HG03045 (cell line): Measurements from ENCODE around the gene MAGI2.

Experiments
- ATAC-seq: cut with Tn5 transposase; IDR thresholded peaks from one replicate; pipeline ENCODE4 v1.9.1; 2021; ENCODE audit warnings: mild to moderate bottlenecking, moderate library complexity; ENCODE audit not compliant: unreplicated experiment

The MAGI2 gene

GRCh38 chr7:78842068-78842467, 611.4 kb downstream of the MAGI2 start:
- ATAC-seq = no peak

GRCh38 chr7:78835897-78836296, 617.6 kb downstream of the MAGI2 start:
- ATAC-seq = no peak

GRCh38 chr7:78828317-78828716, 625.1 kb downstream of the MAGI2 start:
- no peak for ATAC-seq

GRCh38 chr7:78803501-78804127, 649.9 kb downstream of the MAGI2 start:
- ATAC-seq = no peak

GRCh38 chr7:78794101-78794500, 659.4 kb downstream of the MAGI2 start:
- no peak for ATAC-seq

GRCh38 chr7:78792624-78793023, 660.8 kb downstream of the MAGI2 start:
- ATAC-seq = no peak

- no peak for ATAC-seq
Observed at GRCh38 chr7:78792006-78792405, 661.5 kb downstream of the MAGI2 start.

- no peak for ATAC-seq
Observed at GRCh38 chr7:78788464-78788863, 665.0 kb downstream of the MAGI2 start.

- ATAC-seq = no peak
Observed at GRCh38 chr7:78787854-78788253, 665.6 kb downstream of the MAGI2 start.

- no peak for ATAC-seq
Observed at GRCh38 chr7:78786055-78786454, 667.4 kb downstream of the MAGI2 start.

GRCh38 chr7:78783179-78783962, 670.1 kb downstream of the MAGI2 start:
- ATAC-seq = no peak

- no peak for ATAC-seq
Observed at GRCh38 chr7:78780560-78780959, 672.9 kb downstream of the MAGI2 start.

- ATAC-seq = no peak
Observed at GRCh38 chr7:78779788-78780187, 673.7 kb downstream of the MAGI2 start.

GRCh38 chr7:78777829-78778228, 675.6 kb downstream of the MAGI2 start:
- no peak for ATAC-seq

- no peak for ATAC-seq
Observed at GRCh38 chr7:78770422-78771410, 682.8 kb downstream of the MAGI2 start.

- ATAC-seq = peak; percentile 79
Observed at GRCh38 chr7:78769481-78770101, 683.9 kb downstream of the MAGI2 start.

GRCh38 chr7:78768859-78769258, 684.6 kb downstream of the MAGI2 start:
- no peak for ATAC-seq

- ATAC-seq = no peak
Observed at GRCh38 chr7:78765943-78766729, 687.3 kb downstream of the MAGI2 start.

- no peak for ATAC-seq
Observed at GRCh38 chr7:78764571-78764970, 688.9 kb downstream of the MAGI2 start.

GRCh38 chr7:78762625-78763024, 690.8 kb downstream of the MAGI2 start:
- ATAC-seq = no peak
